ENCODE measurements around the gene USP16.
"Not testable (repeated sequence)": the region's sequence is repeated elsewhere in the genome, so short reads cannot be mapped to it uniquely, and the experiment has no call there.

USP16 gene

GRCh38 chr21:29024474-29025327, at the start of gene USP16:
TSS of gene USP16 (plus strand) at chr21:29024668. CDS start at chr21:29027914, 3,246 bp downstream.
- DNase-seq (ENCODE audit: insufficient read length, low spot score) (peak; percentile 80), FAIRE-seq (peak; percentile 96)

DNA sequence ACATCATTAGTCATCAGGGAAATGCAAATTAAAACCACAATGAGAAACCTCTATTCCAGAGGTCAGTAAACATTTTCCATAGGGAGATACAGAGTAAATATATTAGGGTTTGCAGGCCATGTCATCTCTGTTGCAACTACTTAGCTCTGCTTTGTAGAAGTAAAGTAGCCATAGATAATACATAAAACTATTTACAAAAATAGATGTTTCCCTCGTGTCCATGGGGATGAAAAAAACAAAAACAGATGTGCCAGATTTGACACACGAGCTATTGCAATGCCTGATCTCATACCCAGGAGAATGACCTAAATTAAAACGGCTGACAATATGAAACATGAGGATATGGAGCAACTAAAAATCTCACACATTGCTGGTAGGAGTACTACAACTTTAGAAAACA, 49.1 kb upstream of the USP16 start:
- FAIRE-seq, result no peak
- DNase-seq (ENCODE audit: insufficient read length, low spot score), result no peak

GRCh38 chr21:28979092-28979491, 45.4 kb upstream of the USP16 start:
- DNase-seq (ENCODE audit: insufficient read length, low spot score), result no peak
- no peak for FAIRE-seq

GRCh38 chr21:28982637-28983036, 41.8 kb upstream of the USP16 start:
- no peak for DNase-seq (ENCODE audit: insufficient read length, low spot score)
- no peak for FAIRE-seq

DNA sequence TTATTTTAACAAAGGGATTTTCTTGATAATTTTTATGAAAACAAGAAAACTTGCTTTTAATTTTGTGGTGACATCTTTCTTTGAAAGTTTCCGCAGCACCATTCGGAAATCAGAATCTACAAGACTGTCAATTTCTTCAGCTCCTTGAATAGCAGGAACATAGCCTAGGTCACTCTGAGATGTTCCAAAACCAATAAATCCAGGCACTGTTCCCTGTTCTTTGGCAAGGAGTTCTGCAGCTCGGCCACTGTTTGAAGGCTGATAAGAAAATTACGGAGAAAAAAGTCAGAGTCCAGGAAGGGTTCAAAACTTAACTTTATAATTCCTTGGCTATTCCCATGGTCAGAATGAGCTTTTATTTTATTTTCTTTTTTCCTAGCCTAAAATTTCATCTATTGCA, 37.8 kb upstream of the USP16 start:
- DNase-seq (ENCODE audit: insufficient read length, low spot score) (no peak), FAIRE-seq (no peak)

- FAIRE-seq, result not testable (repeated sequence)
Measured at GRCh38 chr21:28988146-28988545, 36.3 kb upstream of the USP16 start.

DNA sequence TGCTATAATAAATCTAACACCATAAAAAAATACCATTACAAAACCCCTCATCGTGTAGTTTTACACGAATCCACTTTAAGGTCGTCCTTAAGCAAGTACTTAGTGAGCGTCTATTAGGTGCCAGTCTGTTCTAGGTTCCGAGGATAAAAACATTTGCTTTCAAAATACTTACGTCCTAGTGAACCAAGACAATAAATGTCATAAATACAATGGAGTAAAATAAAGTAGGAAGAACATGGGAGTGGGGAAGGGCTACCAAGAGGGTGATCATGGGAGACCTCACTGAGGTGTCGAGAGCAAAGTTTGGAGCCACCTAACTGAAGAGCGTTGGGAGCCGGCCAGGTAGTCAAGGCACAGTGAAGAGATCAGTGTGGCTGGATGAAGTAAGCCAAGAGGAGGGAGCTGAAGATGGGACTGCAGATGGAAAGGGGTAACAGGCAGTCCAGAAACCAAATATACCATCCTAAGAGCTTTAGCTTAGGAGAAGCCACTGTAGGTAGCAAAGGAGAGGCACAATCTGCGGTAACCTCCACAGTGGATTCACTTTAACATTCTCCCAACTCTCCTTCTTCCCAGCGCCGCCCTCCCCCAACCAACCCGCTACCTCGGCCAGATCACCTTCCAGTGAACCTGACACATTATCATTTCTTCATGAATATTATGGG, 32.5 kb upstream of the USP16 start:
- FAIRE-seq (peak; percentile 8), DNase-seq (ENCODE audit: insufficient read length, low spot score) (no peak)

More at GRCh38 chr21:28988146-28988545, 36.3 kb upstream of the USP16 start:
- DNase-seq (ENCODE audit: insufficient read length, low spot score), result not testable (repeated sequence)

GRCh38 chr21:28992526-28993292, 31.8 kb upstream of the USP16 start, which contains the start of gene LTN1:
TSS of gene LTN1 (minus strand) at chr21:28992877. CDS start at chr21:28992805, 72 bp downstream.
- DNase-seq (ENCODE audit: insufficient read length, low spot score) (peak; percentile 93), FAIRE-seq (peak; percentile 99)

DNA sequence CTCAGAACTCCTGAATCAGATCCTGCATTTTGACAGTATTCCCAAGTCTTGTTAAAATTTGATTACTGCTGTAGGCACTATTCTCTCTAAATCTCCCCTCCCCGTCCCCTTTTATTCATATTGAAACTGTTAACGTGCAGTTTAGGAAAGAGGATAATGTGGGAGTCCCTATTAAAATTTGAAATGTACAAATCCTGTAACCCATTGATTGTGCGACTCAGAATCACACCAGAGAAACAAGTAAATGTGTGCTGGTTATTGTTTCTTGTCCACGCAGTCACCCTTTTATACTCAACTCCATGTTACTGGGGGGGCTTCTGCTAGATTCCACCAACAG, 31.2 kb upstream of the USP16 start:
- DNase-seq (ENCODE audit: insufficient read length, low spot score) (no peak), FAIRE-seq (no peak)

DNA sequence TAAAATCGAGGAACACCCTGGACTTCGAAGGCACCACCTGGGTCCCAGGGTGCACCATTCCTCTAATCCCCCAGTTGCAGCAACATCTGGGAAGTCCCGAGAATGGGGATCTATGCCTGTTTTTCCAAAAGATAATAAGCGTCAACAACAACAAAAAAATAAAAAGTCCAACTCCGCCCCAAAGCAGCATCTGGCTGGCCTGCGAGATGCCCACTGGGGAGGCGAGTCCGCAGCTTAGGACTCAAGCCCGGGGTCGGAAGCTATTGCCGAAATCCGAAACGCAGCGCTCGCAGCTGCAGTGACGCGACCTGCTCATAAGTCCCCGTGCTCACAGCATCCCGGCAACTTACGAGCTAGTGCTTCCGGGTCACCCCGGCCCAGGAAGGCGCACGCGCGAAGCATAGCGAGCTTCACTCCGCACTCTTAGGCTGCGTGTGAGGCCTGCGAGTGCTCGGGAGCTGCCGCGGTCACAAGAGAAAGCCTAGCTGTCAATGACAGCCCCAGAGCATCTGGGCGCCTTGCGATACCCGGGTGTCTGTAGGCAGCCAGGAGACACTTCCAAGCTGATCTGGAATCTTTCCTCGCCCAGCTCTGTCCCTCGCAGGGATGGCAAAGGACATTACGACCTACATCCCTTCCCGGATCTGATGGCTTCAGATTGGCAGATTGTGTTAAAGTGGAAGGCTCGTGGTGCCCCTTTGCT, 21.9 kb upstream of the USP16 start:
- FAIRE-seq (peak; percentile 98), DNase-seq (ENCODE audit: insufficient read length, low spot score) (peak; percentile 97)

GRCh38 chr21:29005696-29006095, 18.8 kb upstream of the USP16 start:
- FAIRE-seq (no peak), DNase-seq (ENCODE audit: insufficient read length, low spot score) (no peak)

- DNase-seq (ENCODE audit: insufficient read length, low spot score) (no peak), FAIRE-seq (no peak)
Measured at GRCh38 chr21:29007135-29007534, 17.3 kb upstream of the USP16 start.

- DNase-seq (ENCODE audit: insufficient read length, low spot score), result no peak
Measured at GRCh38 chr21:29007810-29008209, 16.7 kb upstream of the USP16 start.

GRCh38 chr21:29008367-29008766, 16.1 kb upstream of the USP16 start:
- no peak for FAIRE-seq
- no peak for DNase-seq (ENCODE audit: insufficient read length, low spot score)

More at GRCh38 chr21:29007810-29008209, 16.7 kb upstream of the USP16 start:
- FAIRE-seq, result no peak

DNA sequence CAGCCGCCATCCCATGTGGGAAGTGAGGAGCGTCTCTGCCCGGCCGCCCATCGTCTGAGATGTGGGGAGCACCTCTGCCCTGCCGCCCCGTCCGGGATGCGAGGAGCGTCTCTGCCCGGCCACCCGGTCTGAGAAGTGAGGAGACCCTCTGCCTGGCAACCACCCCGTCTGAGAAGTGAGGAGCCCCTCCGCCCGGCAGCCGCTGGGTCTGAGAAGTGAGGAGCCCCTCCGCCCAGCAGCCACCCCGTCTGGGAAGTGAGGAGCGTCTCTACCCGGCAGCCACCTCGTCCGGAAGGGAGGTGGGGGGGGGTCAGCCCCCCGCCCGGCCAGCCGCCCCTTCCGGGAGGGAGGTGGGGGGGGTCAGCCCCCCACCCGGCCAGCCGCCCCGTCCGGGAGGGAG, 13.2 kb upstream of the USP16 start:
- not testable (repeated sequence) for DNase-seq (ENCODE audit: insufficient read length, low spot score); FAIRE-seq

GRCh38 chr21:29017639-29018237, 6.7 kb upstream of the USP16 start:
- DNase-seq (ENCODE audit: insufficient read length, low spot score), result no peak
- peak; percentile 64 for FAIRE-seq

DNA sequence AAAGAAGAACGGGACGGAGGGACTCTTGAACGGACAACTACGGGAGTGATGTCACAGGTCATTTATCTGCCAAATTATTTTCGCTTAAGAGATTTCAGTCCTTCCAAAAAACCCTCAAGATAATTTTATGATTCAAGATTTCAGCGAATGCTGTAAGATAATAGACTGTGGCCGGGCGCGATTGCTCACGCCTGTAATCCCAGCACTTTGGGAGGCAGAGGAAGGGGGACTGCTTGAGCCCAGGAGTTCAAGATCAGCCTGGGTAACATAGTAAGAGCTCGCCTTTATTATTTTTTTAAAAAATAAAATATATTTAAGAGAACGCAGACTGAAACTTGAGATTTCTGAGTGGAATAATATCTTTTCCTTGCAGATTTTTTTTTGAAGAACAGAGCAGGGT, 5.9 kb upstream of the USP16 start:
- DNase-seq (ENCODE audit: insufficient read length, low spot score) (no peak), FAIRE-seq (no peak)

GRCh38 chr21:29022166-29022565, 2.3 kb upstream of the USP16 start:
- DNase-seq (ENCODE audit: insufficient read length, low spot score) (no peak), FAIRE-seq (no peak)

DNA sequence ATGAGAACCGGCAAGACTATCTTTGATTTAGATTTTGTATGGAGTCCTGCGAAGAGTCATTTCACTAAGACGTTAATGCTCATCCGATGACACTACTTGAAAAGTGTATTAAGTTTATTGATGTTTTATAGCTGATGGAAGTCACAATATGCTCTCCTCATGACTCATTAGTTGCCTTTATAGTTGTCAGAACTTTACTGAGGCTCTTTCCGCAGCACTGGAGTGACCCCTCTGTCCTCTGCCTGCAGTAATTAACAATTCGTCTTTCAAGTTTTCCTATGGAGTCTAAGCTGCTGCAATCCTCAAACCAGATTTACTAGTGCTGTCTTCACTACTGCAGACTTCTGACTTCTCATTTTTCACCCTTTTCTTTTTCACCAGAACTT, 853 bp downstream of the USP16 start:
- FAIRE-seq (peak; percentile 69), DNase-seq (ENCODE audit: insufficient read length, low spot score) (no peak)

DNA sequence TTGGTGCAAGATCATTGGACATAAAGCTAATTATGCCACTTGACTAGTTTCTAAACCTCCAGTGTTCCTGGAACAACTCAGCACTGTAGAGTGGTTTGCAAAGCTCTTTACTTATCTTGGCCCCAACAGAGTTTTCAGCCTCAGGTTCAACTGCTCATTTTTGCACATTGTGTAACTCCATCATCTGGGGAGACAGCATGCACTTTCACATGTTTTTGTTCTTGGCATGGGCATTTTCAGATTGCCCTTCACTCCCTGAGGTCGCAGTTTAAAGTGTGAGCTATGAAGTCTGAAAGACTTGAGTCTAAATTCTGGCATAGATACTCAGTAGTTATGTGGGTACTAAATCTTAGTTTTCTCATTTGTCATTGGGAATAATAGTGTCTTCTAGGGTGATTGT, 5.1 kb downstream of the USP16 start:
- DNase-seq (ENCODE audit: insufficient read length, low spot score), result no peak
- FAIRE-seq, result no peak
